AG20443 (cell line): Measurements from ENCODE around the gene GPSM1.
A peak's percentile ranks its signal among the peaks of the same experiment; 100 is the strongest.
"Not testable (repeated sequence)": the region's sequence is repeated elsewhere in the genome, so short reads cannot be mapped to it uniquely, and the experiment has no call there.

Source experiments
- DNase-seq: peaks from one replicate; pipeline ENCODE4 v3.0.0; 2012; ENCODE audit warnings: low spot score, mixed read lengths

Gene GPSM1

DNA sequence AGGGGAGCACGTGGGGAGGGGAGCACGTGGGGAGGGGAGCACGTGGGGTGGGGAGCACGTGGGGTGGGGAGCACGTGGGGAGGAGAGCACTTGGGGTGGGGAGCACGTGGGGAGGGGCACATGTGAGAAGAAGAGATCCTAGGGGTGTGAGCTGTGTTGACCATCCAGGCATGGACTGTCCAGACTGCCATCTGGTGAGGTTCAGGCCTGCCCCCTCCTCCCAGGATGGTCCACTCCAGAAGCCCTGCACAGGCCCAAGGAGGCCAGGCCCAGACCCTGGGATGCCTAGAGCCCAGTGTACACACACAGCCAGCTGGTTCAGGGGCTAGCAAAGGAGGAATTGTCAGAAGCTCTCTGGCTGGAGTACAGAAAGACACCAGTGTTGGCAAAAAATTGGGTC, 70.3 kb downstream of the GPSM1 start:
- DNase-seq: no peak

DNA sequence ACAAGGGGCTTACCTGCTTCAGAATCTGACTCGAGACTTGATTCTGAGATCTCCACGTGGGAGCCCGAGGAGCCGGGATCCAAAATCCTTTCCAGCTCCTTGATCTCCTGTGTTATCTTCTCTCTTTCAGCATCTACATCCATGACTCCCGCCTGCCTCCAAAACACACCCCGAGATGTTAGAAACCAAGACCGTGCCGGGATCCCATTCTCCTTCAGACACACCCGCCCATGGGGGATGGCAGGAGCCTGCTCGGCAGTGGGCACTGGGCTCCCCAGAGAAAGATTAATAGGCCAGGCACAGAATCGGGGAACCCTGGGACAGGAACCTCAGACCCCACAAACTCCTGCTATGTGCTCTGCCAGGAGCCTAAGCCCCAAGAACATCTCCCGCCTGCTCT, 70.9 kb downstream of the GPSM1 start:
- no peak for DNase-seq

DNA sequence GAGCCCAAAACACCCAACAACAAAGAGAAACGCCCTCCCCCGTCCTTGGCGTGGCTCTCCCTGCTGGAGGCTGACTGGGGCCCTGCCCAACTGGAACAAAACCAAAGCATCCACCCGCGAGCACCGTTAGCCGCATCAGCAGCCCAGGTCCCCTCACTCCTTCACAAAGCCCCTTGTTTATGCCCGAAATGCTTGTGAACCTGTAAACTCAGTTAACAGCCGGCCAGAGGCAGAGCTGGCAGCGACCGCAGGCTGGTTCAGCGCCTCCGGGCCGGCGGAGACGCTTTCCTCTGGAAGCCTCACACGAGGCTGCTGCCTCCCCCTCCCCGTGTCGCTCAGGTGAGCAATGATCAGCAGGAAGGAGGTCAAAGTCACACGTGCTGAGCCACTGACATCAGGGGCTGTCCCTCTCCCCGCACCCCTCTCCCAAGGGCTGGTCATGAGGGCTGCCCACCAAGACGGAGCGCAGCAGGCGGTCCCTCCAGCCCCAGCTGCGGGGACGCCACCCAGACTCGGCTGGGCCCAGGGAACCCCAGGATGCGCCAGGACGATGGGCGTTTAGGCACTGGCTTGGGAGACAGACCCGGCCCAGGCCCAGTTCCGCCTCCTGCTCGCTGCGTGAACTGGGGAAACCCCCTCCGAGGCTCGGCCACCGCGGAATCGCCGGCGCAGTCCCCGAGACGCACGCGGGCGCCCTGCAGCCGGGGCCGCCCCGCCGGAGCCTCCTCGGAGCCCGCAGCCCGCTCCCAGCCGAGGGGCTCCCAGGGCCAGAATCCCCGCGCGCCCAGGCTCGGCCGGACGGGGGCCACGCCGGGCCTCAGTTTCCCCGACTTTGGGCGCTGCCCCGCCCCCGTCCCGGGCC, 72.1 kb downstream of the GPSM1 start:
- peak; percentile 69 for DNase-seq

DNA sequence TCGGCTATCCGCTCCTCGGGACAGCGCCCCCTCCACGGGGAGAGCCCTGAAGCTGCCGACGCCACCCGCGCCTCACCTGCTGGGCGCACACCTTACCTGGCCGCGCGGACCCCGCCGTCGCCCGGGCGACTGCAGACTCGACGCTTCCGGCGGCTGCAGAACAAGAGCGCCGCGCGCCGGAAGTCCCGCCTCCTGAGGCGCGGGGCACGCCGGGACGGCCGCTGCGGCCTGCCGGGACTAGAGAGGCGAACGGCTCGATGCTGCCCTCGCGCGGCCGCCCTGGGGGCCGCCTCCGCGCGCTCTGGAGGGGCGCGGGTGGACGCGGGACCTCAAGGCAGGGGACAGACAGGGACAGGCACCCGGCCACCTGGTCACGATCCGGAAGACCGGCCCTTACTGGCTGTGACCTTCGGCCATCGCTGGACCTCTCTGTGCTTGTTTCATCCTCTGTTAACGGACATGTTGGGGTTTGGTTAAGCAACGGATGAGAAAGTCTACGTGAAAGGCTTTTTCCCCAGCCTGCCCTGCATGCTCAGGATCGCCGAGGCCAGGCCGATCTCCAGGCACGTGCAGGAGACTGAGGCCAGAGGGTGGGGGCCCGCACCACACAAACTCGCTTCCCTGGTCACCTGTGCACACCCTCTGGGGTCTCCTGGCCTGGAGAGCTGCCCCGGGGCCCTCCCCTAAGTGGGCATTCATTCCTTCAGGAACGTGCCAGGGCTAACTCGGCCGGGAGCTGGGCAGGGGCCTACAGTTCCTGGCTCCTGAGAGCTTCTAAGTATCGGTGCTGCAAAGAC, 72.9 kb downstream of the GPSM1 start, which contains the start of gene SNAPC4:
SNAPC4 (minus strand) TSS at position 133 of the 797 bp plus-strand sequence. CDS start 1,742 bp downstream, outside the sequence.
- peak; percentile 98 for DNase-seq

DNA sequence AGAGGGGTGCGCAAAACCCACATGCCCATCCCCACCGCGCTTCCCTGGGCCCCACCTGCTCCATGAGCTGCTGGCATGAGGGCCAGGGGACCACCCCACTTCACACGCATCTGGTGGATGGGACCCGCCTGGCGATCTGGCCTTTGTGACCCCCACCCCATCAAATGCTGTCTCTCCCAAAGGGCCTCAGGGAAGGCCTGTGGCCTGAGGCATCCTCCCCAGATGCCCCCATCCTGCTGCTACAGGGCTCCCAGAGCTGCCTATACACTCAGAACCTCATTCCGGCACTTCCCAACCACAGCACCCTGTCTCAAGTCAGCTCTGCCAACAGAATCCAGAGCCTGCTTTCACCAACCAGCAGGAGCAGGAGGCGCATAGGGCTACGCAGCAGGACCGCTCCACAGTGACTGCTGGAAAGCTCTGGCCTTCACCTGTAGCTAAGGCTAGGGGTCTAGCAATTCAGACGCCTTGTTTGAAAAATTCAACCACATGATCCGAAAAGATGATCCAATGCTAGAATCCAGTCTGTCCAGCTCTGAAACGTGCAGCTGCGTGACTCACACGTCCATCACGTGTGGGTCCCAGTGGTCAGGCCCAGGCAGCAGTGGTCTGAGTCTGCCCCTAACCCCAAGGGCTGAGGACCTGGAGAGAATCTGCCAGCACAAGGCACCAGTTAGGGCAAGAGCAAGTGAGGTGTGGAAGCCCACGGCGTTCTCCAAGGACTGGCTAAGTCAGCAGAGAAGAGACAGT, 74.0 kb downstream of the GPSM1 start:
- DNase-seq: no peak

DNA sequence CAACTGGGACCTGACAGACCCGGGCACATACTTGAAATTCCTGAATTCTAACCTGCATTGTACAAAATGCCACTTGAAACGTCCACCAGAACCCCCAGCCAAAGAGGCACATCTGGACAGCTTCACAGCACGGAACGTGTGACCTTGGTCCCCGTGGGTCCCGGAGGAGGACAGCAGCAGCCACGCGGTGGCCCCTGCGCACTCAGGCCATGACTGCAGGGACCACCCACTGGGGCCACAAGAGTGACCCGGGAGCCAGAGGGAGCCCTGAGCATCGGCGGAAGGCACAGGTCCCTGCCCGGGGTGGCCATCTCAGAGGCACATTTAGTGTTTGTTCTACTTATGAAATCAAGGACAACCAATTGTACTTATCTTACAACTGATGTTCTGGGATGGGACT, 74.7 kb downstream of the GPSM1 start:
- DNase-seq: no peak

DNA sequence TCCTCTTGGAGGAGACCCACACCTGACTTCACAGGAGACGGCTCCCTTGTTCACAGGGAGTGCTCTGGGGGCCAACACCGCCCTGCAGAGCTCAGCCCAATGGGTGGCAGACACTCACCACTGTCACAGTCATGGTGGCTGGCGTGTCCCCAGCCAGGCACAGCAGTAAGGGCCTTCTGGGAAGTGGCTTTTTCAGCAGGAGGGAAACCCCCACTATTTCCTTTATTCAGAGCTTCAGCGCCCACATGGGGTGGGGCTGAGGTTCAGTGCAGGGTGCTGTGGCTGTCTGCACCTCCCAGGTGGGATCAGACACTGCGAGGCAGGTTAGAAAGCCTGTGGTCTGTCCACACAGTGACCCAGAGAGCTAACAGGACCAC, 76.2 kb downstream of the GPSM1 start:
- DNase-seq: no peak

DNA sequence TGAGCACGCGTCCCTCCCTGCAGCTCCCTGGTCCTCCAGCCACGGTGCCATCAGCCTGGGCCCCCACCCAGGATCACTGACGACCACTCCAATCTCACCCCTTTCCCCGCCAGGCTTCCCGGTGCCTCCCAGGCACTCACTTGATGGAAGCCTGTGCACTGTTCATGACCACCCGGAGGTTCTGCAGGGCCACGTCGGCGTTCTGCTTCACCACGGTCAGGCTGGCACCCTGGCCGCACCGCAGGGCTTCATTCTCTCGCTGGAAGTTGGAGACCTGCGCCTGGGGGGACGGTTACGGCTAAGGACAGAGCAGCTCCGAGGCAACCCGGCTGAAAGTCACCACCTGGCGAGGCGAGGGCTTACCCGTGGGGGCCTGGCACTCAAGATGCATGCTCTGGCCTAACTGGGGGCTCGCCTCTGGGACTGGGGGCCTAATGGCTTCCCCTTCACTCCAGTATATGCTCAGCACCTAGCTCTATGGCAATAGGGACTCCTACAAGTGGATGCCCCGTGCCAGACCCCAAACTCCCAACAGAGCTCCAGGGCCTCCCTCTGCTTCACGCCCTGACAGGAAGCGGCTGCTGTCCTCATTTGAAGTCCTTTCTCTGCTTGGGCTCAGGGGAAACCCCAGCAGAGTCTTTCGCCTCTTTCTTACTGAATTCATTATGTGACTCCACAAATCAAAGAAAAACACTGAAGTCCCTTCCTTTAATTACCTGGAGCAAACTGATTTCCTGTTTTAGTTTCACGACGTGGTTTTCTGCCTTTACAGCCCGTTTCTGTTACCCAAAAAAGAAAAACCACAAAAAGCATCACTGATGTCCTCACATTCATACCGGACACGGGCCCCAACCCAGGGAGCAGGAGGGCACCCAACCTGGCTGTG, 76.8 kb downstream of the GPSM1 start:
- DNase-seq: no peak

DNA sequence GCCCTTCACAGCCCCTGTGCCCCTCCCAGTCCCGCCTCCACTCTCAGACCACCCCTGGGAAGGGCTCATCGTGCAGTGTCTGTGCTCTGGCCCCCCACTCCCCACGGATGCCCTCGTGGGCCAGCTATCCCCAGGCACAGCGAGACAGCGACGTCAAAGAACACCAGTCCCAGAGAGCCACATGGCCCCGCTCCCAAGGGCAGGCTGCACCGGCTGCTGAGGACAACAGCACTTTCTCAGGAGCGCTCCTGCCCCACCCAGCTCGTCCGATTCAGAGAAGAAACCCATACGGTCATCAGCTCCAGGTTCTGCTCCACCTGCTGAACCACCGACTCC, 77.4 kb downstream of the GPSM1 start:
- no peak for DNase-seq

DNA sequence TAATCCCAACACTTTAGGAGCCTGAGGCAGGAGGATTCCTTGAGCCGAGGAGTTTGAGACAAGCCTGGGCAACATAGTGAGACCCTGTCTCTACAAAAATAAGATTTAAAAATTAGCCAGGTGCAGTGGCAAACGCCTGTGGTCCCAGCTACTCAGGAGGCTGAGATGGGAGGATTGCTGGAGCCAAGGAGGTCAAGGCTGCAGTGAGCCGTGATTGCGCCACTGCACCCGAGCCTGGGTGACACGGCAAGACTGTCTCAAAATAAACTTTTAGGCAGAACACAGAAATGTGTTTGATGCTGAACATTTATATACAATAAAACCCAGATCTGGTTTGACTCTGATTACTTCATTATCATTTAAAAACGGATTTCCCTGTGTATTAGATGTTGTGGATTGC, 78.1 kb downstream of the GPSM1 start:
- no peak for DNase-seq

DNA sequence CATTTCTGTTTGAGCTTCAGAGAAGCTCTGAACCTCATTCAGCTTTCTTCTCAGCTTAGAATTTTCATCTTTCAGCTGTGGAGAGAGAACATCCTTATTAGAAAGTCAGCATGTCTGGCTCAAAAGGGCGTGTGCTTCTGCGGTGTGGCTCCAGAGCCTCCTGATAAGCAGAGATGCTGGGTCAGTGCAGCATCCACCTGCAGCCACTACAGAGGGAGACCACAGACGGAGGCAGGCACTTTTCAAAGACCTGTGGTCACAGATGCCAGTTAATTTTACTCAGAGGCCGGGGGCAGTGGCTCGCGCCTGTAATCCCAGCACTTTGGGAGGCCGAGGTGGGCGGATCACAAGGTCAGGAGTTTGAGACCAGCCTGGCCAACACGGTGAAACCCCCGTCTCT, 78.6 kb downstream of the GPSM1 start:
- not testable (repeated sequence) for DNase-seq

DNA sequence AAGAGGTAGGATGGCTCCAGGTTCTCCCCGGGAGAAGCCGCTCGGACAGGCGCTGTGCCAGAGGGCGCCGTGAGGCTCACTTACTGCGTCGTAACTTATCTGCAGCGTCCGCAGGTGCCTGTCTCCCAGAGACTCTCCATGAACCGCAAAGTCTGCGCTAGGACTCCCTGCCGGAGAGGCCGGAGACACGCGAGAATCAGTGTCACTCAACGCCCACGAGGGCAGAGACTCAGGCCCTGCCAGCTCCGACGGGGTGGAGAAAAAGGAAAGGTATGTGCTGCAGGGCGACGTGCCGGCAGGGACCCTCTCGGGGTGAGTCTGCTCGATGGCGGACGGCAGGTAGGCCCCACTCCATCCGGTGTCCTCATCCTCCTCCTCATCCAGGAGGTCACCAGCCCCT, 79.7 kb downstream of the GPSM1 start:
- DNase-seq: not testable (repeated sequence)

DNA sequence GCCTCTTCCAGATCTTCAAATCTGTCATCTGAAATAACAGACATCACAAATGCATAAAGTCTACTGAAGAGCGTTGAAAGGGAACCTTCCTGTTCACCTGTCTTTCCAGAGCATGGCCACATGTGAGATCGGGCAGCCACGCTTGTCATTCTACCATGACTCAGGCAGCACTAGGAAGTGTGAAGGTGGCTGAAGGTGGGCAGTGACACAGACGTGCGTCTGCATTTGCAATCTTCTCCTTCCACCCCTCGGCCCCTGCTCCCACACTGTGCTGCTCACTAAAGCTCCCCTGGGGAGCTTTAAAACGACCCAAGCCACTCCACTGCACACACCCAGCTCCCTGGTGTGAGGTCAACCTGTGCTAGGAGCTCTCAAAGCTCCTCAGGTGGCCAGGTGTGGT, 80.6 kb downstream of the GPSM1 start:
- DNase-seq: no peak
